ENCODE results near the gene TRIM65. TPM values are rescaled to one million over a fixed set of nuclear protein-coding genes. Genes with fewer than 3 reads are reported as not detected.

Gene TRIM65
- total and polyA plus RNA-seq, 2 of the 13 experiments (the other 11 are each of a cell fraction or from before 2014, with no cell fraction given) = 10.3 to 22.4 TPM

- TF ChIP-seq ZSCAN29 (CRISPR knock-in tag; conservative IDR thresholded peaks at IDR 0.05) = no peak; the same call in 1 of the 2 replicates
- no peak for TF ChIP-seq ZNF75D (CRISPR knock-in tag; IDR thresholded peaks at IDR 0.05; ENCODE audit: borderline replicate concordance)
- TF ChIP-seq KLF6 (CRISPR knock-in tag; IDR thresholded peaks at IDR 0.05) = peak; percentile 68; the same call in 1 of the 2 replicates
- no peak for TF ChIP-seq RORA (CRISPR knock-in tag; IDR thresholded peaks at IDR 0.05)
- peak; percentile 82; the same call in 1 of the 2 replicates for TF ChIP-seq SPEN (CRISPR knock-in tag; IDR thresholded peaks at IDR 0.05; ENCODE audit: low read depth)
- peak; percentile 88 for TF ChIP-seq HMGXB3 (CRISPR knock-in tag; IDR thresholded peaks at IDR 0.05; ENCODE audit: borderline replicate concordance)
- peak; percentile 80 for TF ChIP-seq ZFY (CRISPR knock-in tag; IDR thresholded peaks at IDR 0.05)
- TF ChIP-seq ZNF331 (CRISPR knock-in tag; IDR thresholded peaks at IDR 0.05) = peak; percentile 55
- TF ChIP-seq E2F5 (CRISPR knock-in tag; conservative IDR thresholded peaks at IDR 0.05) = peak; percentile 11; the same call in 1 of the 2 replicates
- 0 out of 2 replicates have a peak, but pooled peaks have one; percentile 80 for TF ChIP-seq MTF1 (CRISPR knock-in tag; IDR thresholded peaks at IDR 0.05)
- TF ChIP-seq ZEB1 (IDR thresholded peaks at IDR 0.05; ENCODE audit: insufficient replicate concordance, low read depth) = peak; percentile 41
- no peak for TF ChIP-seq TRIM22 (IDR thresholded peaks at IDR 0.05)
- no peak for TF ChIP-seq EED (CRISPR knock-in tag; IDR thresholded peaks at IDR 0.05)
- TF ChIP-seq SUZ12 (IDR thresholded peaks at IDR 0.05; ENCODE audit: low read depth, low read length) = no peak
- TF ChIP-seq ZNF749 (CRISPR knock-in tag; IDR thresholded peaks at IDR 0.05; ENCODE audit: borderline replicate concordance) = 0 out of 2 replicates have a peak, but pooled peaks have one; percentile 8
- TF ChIP-seq JUN (CRISPR knock-in tag; IDR thresholded peaks at IDR 0.05) = peak; percentile 68; the same call in 1 of the 2 replicates
- TF ChIP-seq EEA1 (CRISPR knock-in tag; IDR thresholded peaks at IDR 0.05; ENCODE audit: borderline replicate concordance) = no peak; the same call in 1 of the 2 replicates
- no peak for TF ChIP-seq ZNF639 (CRISPR knock-in tag; conservative IDR thresholded peaks at IDR 0.05)
- TF ChIP-seq DBP (CRISPR knock-in tag; IDR thresholded peaks at IDR 0.05; ENCODE audit: not compliant biosample characterization) = no peak
Measured at GRCh38 chr17:75878174-75878998, 18.4 kb downstream of the TRIM65 start, which contains the start of gene TRIM47 (continued).

Data from HepG2 (cell line).